Right atrium auricular region (tissue), 2 donors: ENCODE results near the gene ZC3H12A. TPM values are rescaled to one million over a fixed set of nuclear protein-coding genes. Genes with fewer than 3 reads are reported as not detected.

Source experiments
- DNase-seq: peaks from one replicate; pipeline ENCODE4 v3.0.0-alpha.2; 2019; ENCODE audit warnings: low spot score
- H3K27ac ChIP-seq, 2 donors: fragments of 200-600 bp; sonication (generic); 1 replicate in 1 of 2; 2 replicates in 1 of 2; pipeline ENCODE4 v1.5.1; 2016 to 2019
- H3K27me3 ChIP-seq, 2 donors: fragments of 200-600 bp; sonication (generic); one replicate each; pipeline versions ENCODE4 v1.5.1 to v1.6.0; 2017 to 2019
- H3K36me3 ChIP-seq: fragments of 200-600 bp; sonication (generic); one replicate; pipeline ENCODE4 v1.5.1; 2016
- H3K4me1 ChIP-seq, 2 donors: fragments of 200-600 bp; sonication (generic); one replicate each; pipeline versions ENCODE4 v1.5.1 to v1.6.0; 2017 to 2019
- H3K4me3 ChIP-seq, 2 donors: fragments of 200-600 bp; sonication (generic); 1 replicate in 1 of 2; 2 replicates in 1 of 2; pipeline ENCODE4 v1.5.1; 2017 to 2019; ENCODE audit warnings: mild to moderate bottlenecking in 1 of 2, moderate library complexity in 1 of 2
- H3K9me3 ChIP-seq, 2 donors: fragments of 200-600 bp; sonication (generic); one replicate each; pipeline ENCODE4 v1.5.1; 2019
- CTCF ChIP-seq, 2 donors: fragments of 200-600 bp; sonication (generic); IDR thresholded peaks; one replicate each; pipeline ENCODE4 v1.5.1; 2019; ENCODE audit warnings: antibody characterized with exemption in 2 of 2
- total RNA-seq, 2 donors: library from RNA; depleted of rRNA; stranded (reverse); fragments of >200 nt; gene quantifications; one replicate each; pipeline ENCODE4 v1.1.0, GENCODE V29; 2016

ZC3H12A gene
- total RNA-seq, 2 donors from 2014 or later, result 9.4 to 13.5 TPM

DNA sequence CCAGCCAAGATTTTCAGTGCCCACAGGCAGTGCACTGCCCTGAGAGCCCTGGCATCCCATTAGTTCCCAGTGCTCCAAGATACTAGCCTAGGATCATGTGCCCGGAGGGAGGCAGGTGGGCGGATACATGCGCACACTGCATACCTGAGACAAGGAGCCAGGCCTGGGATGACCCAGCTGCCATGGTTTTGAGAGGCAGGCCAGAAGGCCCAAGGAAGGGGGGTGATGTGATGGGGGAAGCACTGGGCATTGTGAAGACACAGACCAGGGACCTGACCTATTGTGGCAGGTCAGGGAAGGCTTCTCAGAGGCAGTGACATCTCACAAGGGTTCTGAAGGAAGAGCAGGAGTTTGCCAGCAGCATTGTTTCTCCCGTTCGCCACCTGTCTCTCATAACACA lies 3.6 kb downstream of the ZC3H12A start:
- no peaks in the 10 kb centered on the region for H3K27me3 ChIP-seq
- peak; percentile 57 for DNase-seq
- H3K4me1 ChIP-seq, result peaks cover 0 to 68% of the 10 kb centered on the region in 2 donors
- peak overlapping the region; percentile 94 to 97 for H3K27ac ChIP-seq
- no peak for TF ChIP-seq CTCF (IDR thresholded peaks at IDR 0.05)
- H3K9me3 ChIP-seq, result no peaks in the 10 kb centered on the region
- peak overlapping the region in 1 of 2 donors; percentile 96 for H3K4me3 ChIP-seq
- H3K36me3 ChIP-seq, result peaks cover 55% of the 10 kb centered on the region

DNA sequence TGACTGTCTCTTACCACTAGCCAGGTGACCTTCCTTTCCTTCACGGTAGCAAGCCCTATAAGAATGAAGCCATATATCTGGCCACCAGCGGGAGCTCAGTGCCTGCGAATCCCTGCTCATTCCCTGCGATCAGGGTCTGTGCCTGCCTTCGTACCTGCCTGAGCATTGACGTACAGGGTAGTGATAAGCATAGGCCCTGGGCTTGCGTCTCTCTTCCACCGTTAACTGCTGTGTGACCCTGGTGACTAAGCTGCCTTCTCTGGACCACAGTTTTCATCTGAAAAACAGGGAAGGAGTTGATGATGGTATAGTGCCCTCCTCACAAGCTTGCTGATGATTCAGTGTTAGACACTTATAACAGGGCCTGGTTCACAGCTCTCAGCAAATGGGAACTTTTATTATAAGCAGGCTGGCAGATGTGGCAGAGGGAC lies 4.1 kb downstream of the ZC3H12A start:
- TF ChIP-seq CTCF (IDR thresholded peaks at IDR 0.05), result no peak
- Histone ChIP-seq H3K36me3 (peaks cover 60% of the 10 kb centered on the region), H3K4me1 (peaks cover 0 to 63% of the 10 kb centered on the region in 2 donors), H3K9me3 (no peaks in the 10 kb centered on the region), H3K27ac (peak overlapping the region; percentile 94 to 97), H3K27me3 (no peaks in the 10 kb centered on the region), H3K4me3 (peak overlapping the region; percentile 8 to 35)
- peak; percentile 52 for DNase-seq

DNA sequence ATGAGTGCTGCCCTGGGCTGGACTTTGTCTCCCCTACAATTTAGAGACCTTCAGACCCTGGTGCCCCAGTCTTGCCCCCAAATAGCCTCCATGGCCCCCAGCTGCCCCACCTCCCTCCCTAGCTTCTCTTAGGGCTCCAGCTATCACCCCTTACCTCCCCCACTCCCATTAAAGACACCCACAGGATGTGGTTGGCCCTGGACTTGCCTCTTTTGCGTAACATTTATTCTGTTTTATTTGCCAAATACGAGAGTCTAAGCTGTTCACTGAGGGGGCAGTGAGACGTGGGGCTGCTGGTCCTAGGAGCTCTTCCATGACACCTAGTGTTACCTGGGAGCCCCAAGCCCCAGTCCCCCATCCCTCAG lies 4.5 kb downstream of the ZC3H12A start:
- H3K27me3 ChIP-seq, result no peaks in the 10 kb centered on the region
- TF ChIP-seq CTCF (IDR thresholded peaks at IDR 0.05), result no peak
- peak overlapping the region; percentile 8 to 35 for H3K4me3 ChIP-seq
- H3K27ac ChIP-seq, result peak overlapping the region; percentile 94 to 97
- H3K4me1 ChIP-seq, result peaks cover 0 to 59% of the 10 kb centered on the region in 2 donors
- peak; percentile 54 for DNase-seq
- peaks cover 64% of the 10 kb centered on the region for H3K36me3 ChIP-seq
- no peaks in the 10 kb centered on the region for H3K9me3 ChIP-seq

DNA sequence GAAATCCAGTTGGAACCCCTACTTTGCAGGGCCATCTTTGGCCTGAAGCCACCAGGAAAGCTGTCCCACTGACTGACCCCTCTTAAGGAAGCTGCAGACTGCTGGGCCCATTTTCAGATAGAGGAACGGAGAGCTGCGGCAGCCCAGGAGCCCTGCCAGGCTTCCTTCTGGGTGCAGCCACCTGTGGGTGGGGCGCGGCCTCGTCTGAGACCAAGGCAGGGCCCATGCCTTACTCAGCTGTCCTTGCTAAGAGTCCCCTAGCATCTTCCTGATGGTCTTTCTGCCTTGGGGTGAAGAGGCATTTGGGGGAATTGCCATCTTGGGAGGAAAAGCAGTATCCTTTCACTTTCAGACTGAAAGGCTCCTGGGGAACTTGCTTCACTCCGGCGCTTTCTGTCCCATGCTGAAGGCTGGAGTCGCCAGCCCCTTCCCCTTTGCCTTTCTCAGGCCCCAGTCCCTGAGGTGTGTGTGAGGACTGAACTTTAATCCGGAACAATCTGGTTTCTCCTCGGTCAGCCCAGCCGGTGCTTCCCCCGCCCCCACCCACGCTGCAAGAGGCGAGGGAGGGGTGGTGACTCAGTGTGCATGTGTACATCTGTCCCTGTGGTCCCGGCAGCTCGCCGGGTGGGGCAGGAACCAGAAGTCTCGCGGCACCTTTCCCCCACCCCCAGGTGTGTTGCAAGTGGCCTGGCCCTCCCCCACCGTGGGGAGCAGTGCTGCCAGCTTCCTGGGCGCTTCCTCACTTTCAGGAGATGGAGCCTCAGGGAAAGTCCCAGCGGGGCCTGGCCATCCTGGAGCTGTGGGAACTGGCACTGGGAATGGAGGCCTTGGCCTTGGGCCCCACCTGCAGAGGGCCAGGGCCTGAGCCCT lies 5.1 kb downstream of the ZC3H12A start:
- H3K4me3 ChIP-seq, result peak overlapping the region; percentile 22 to 35
- H3K36me3 ChIP-seq, result peaks cover 69% of the 10 kb centered on the region
- no peaks in the 10 kb centered on the region for H3K27me3 ChIP-seq
- H3K4me1 ChIP-seq, result peaks cover 0 to 60% of the 10 kb centered on the region in 2 donors
- peak; percentile 96 for DNase-seq
- TF ChIP-seq CTCF (IDR thresholded peaks at IDR 0.05), result no peak
- H3K9me3 ChIP-seq, result no peaks in the 10 kb centered on the region
- peak overlapping the region; percentile 94 to 97 for H3K27ac ChIP-seq

DNA sequence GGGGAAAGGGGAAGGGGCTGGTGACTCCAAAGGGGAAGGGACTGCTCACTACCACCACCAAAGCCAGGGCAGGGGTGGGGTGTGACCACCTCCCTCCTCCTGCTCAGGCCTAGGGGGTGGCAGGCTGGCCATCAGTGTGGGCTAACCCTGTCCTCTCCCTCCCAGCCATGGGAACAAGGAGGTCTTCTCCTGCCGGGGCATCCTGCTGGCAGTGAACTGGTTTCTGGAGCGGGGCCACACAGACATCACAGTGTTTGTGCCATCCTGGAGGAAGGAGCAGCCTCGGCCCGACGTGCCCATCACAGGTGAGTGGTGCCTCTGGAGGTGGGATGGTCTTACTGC lies 5.7 kb downstream of the ZC3H12A start:
- no peaks in the 10 kb centered on the region for H3K27me3 ChIP-seq
- no peak for TF ChIP-seq CTCF (IDR thresholded peaks at IDR 0.05)
- peak overlapping the region in 1 of 2 donors; percentile 35 for H3K4me3 ChIP-seq
- H3K4me1 ChIP-seq, result peaks cover 0 to 64% of the 10 kb centered on the region in 2 donors
- H3K27ac ChIP-seq, result peak overlapping the region; percentile 94 to 97
- H3K9me3 ChIP-seq, result no peaks in the 10 kb centered on the region
- DNase-seq, result peak; percentile 57
- peaks cover 69% of the 10 kb centered on the region for H3K36me3 ChIP-seq
